Hepatocyte (in vitro differentiated cells): ENCODE results near the gene NOSTRIN. TPM values are rescaled to one million over a fixed set of nuclear protein-coding genes. Genes with fewer than 3 reads are reported as not detected.

Experiments
- DNase-seq: peaks from one replicate; pipeline ENCODE4 v3.0.0-alpha.2; 2016; ENCODE audit warnings: low spot score
- H2AFZ ChIP-seq: fragments of 200-600 bp; sonication (generic); 2 replicates; pipeline ENCODE4 v1.6.0; 2016; ENCODE audit warnings: antibody characterized with exemption, mild to moderate bottlenecking
- H3K27ac ChIP-seq: fragments of 200-600 bp; sonication (generic); 2 replicates; pipeline ENCODE4 v1.5.1; 2016; ENCODE audit warnings: mild to moderate bottlenecking
- H3K27me3 ChIP-seq: fragments of 200-600 bp; sonication (generic); 2 replicates; pipeline ENCODE4 v1.6.1; 2016
- H3K36me3 ChIP-seq: fragments of 200-600 bp; sonication (generic); replicated peaks from 2 replicates; pipeline ENCODE4 v1.5.1; 2016; ENCODE audit warnings: low read depth; ENCODE audit not compliant: insufficient read depth
- H3K4me1 ChIP-seq: fragments of 200-600 bp; sonication (generic); 2 replicates; pipeline ENCODE4 v1.5.1; 2016; ENCODE audit warnings: mild to moderate bottlenecking, moderate library complexity; ENCODE audit not compliant: insufficient read depth
- H3K4me2 ChIP-seq: fragments of 200-600 bp; sonication (generic); 2 replicates; pipeline ENCODE4 v1.6.0; 2016
- H3K4me3 ChIP-seq: fragments of 200-600 bp; sonication (generic); 2 replicates; pipeline ENCODE4 v1.5.1; 2016; ENCODE audit warnings: mild to moderate bottlenecking
- H3K79me2 ChIP-seq: fragments of 200-600 bp; sonication (generic); 2 replicates; pipeline ENCODE4 v1.6.0; 2017; ENCODE audit warnings: mild to moderate bottlenecking
- H3K9me2 ChIP-seq: fragments of 200-600 bp; sonication (generic); replicated peaks from 2 replicates; pipeline ENCODE4 v1.6.0; 2017; ENCODE audit warnings: mild to moderate bottlenecking; ENCODE audit not compliant: insufficient read depth
- H3K9me3 ChIP-seq: fragments of 200-600 bp; sonication (generic); 2 replicates; pipeline ENCODE4 v1.5.1; 2016; ENCODE audit warnings: low read depth, mild to moderate bottlenecking
- H4K20me1 ChIP-seq: fragments of 200-600 bp; sonication (generic); 2 replicates; pipeline ENCODE4 v1.6.0; 2016; ENCODE audit warnings: mild to moderate bottlenecking; ENCODE audit not compliant: insufficient read depth, poor library complexity, severe bottlenecking
- CTCF ChIP-seq: fragments of 200-600 bp; sonication (generic); IDR thresholded peaks from 2 replicates; pipeline ENCODE4 v1.5.1; 2016; ENCODE audit warnings: antibody characterized with exemption, mild to moderate bottlenecking; ENCODE audit not compliant: poor library complexity
- EZH2 ChIP-seq: fragments of 200-600 bp; sonication (generic); IDR thresholded peaks from 2 replicates; pipeline ENCODE4 v1.6.1; 2016; ENCODE audit warnings: antibody characterized with exemption, mild to moderate bottlenecking, borderline replicate concordance
- EZH2phosphoT487 ChIP-seq: fragments of 200-600 bp; sonication (generic); IDR thresholded peaks from one replicate; pipeline ENCODE4 v1.6.1; 2018; ENCODE audit warnings: antibody characterized with exemption, mild to moderate bottlenecking, low read depth, moderate library complexity; ENCODE audit not compliant: unreplicated experiment, severe bottlenecking
- WGBS: methylation state at CpG from one replicate; pipeline ENCODE4 v1.1.6; 2016; ENCODE audit warnings: low lambda C conversion rate; ENCODE audit errors: missing lambda C conversion rate; 5-methylcytosine and 5-hydroxymethylcytosine counted together
- polyA plus RNA-seq: library from polyadenylated mRNA; unstranded; fragments of >200 nt; fragmentation: Nextera tagmentation; extraction: Ambion mirVana; gene quantifications from 2 replicates; pipeline ENCODE4 v1.2.1, GENCODE V29; 2016
- total RNA-seq: library from RNA; depleted of rRNA; stranded (reverse); fragments of >200 nt; gene quantifications from 2 replicates; pipeline ENCODE4 v1.2.3, GENCODE V29; 2014

NOSTRIN gene
- total and polyA plus RNA-seq, 2 experiments from 2014 or later, result 10.1 to 10.7 TPM

- no peaks in the 10 kb centered on the region for H3K36me3 ChIP-seq
- H3K27ac ChIP-seq, result no peak overlapping the region
- H3K9me3 ChIP-seq, result no peaks in the 10 kb centered on the region
- no peak overlapping the region for H3K4me2 ChIP-seq
- H2AFZ ChIP-seq, result no peak overlapping the region
- H3K4me1 ChIP-seq, result no peaks in the 10 kb centered on the region
- 95% methylated on average over 4 of the region's 4 CpGs for WGBS
- H3K4me3 ChIP-seq, result no peak overlapping the region
- TF ChIP-seq EZH2 (no peak), CTCF (no peak), EZH2phosphoT487 (no peak)
- H3K79me2 ChIP-seq, result no peaks in the 10 kb centered on the region
- H4K20me1 ChIP-seq, result no peaks in the 10 kb centered on the region
- H3K9me2 ChIP-seq, result no peaks in the 10 kb centered on the region
- H3K27me3 ChIP-seq, result peaks cover 13% of the 10 kb centered on the region
- DNase-seq, result no peak
These were observed 111.1 kb downstream of the NOSTRIN start for GRCh38 chr2:168913495-168913894.

Other genes with a start within 250 kb of the NOSTRIN start
- gene SPC25, start 87.8 kb downstream of the NOSTRIN start, total RNA-seq, result 4.1 and 11.2 TPM in 2 replicates
- 8.1 and 8.3 TPM in 2 replicates for gene SPC25, start 87.8 kb downstream of the NOSTRIN start, polyA plus RNA-seq
- not detected in 2 replicates for gene G6PC2, start 98.7 kb downstream of the NOSTRIN start, total RNA-seq
- not detected in 2 replicates for gene G6PC2, start 98.7 kb downstream of the NOSTRIN start, polyA plus RNA-seq
- gene ABCB11, start 228.7 kb downstream of the NOSTRIN start, total RNA-seq, result 7.3 and 9.2 TPM in 2 replicates
- 2.0 and 2.7 TPM in 2 replicates for gene ABCB11, start 228.7 kb downstream of the NOSTRIN start, polyA plus RNA-seq